GM12878 (cell line): ENCODE measurements around the gene CDRT15.

Source experiments
- CHD2 ChIP-seq: IDR thresholded peaks from 2 replicates; pipeline ENCODE4 v1.6.1; 2011; ENCODE audit warnings: low read depth, low read length, improper control_type of control experiment, borderline replicate concordance
- EZH2 ChIP-seq: IDR thresholded peaks from 2 replicates; pipeline ENCODE4 v1.6.1; 2012; ENCODE audit warnings: low read depth, mild to moderate bottlenecking, control low read depth, inconsistent platforms, low read length, borderline replicate concordance; ENCODE audit not compliant: control insufficient read depth
- FOXM1 ChIP-seq: IDR thresholded peaks from 2 replicates; pipeline ENCODE4 v1.6.1; 2012; ENCODE audit warnings: low read depth, mild to moderate bottlenecking, inconsistent platforms, low read length, moderate library complexity
- JUND ChIP-seq: IDR thresholded peaks from 2 replicates; pipeline ENCODE4 v1.6.1; 2012; ENCODE audit warnings: low read depth, mild to moderate bottlenecking, low read length, improper control_type of control experiment, moderate library complexity
- POLR2A ChIP-seq: IDR thresholded peaks from 2 replicates; pipeline ENCODE4 v1.6.1; 2011; ENCODE audit warnings: low read depth, mild to moderate bottlenecking, low read length
- RAD21 ChIP-seq: IDR thresholded peaks from 2 replicates; pipeline ENCODE4 v1.6.1; 2011; ENCODE audit warnings: mild to moderate bottlenecking, low read depth, low read length, moderate library complexity; ENCODE audit not compliant: insufficient read depth
- RAD51 ChIP-seq: fragments of 450-650 bp; IDR thresholded peaks from 2 replicates; pipeline ENCODE4 v1.6.1; 2016; ENCODE audit warnings: moderate library complexity, mild to moderate bottlenecking, inconsistent platforms
- ZNF274 ChIP-seq: IDR thresholded peaks from one replicate; pipeline ENCODE4 v1.8.0; 2011; ENCODE audit not compliant: insufficient read length, insufficient read depth
- TF ChIP-seq, protein P1 (sequence below), 3 experiments: IDR thresholded peaks in 2 of 3; conservative IDR thresholded peaks in 1 of 3; 2 replicates each; pipeline ENCODE4 v1.5.1; 2011; ENCODE audit warnings: low read depth in 3 of 3, low read length in 3 of 3, mild to moderate bottlenecking in 3 of 3, control low read depth in 2 of 3, moderate library complexity in 2 of 3, inconsistent platforms in 1 of 3, mixed read lengths in 1 of 3; ENCODE audit not compliant: control insufficient read depth in 2 of 3, insufficient read depth in 1 of 3; ENCODE audit errors: extremely low read depth in 1 of 3

DNA sequence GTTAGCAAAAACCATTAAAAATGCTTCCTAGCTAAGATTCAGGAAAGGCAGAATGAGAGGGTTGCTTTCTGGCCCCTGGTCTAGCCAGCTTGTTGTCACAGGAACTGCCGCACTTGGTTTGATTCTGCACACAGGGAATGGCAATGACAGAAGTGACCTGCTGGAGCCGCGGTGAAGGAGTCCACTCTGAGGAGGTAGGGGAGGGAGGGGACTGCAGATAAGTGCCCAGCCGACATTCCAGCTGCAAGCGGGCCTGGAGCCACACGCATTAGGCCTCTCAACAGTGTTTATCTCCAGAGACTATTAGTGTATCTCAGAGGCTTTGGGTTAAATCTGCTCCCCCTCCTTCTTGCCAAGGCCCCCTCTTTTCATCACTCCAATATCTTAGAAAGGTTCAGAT lies 38.6 kb downstream of the CDRT15 start:
- TF ChIP-seq RAD21 (no peak), POLR2A (no peak), FOXM1 (no peak), ZNF274 (no peak), JUND (no peak), CHD2 (no peak), RAD51 (no peak), EZH2 (no peak)
- TF ChIP-seq, protein P1, sequence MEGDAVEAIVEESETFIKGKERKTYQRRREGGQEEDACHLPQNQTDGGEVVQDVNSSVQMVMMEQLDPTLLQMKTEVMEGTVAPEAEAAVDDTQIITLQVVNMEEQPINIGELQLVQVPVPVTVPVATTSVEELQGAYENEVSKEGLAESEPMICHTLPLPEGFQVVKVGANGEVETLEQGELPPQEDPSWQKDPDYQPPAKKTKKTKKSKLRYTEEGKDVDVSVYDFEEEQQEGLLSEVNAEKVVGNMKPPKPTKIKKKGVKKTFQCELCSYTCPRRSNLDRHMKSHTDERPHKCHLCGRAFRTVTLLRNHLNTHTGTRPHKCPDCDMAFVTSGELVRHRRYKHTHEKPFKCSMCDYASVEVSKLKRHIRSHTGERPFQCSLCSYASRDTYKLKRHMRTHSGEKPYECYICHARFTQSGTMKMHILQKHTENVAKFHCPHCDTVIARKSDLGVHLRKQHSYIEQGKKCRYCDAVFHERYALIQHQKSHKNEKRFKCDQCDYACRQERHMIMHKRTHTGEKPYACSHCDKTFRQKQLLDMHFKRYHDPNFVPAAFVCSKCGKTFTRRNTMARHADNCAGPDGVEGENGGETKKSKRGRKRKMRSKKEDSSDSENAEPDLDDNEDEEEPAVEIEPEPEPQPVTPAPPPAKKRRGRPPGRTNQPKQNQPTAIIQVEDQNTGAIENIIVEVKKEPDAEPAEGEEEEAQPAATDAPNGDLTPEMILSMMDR (IDR thresholded peaks at IDR 0.05 in 2 of 3, conservative IDR thresholded peaks at IDR 0.05 in 1 of 3; ENCODE audit: control insufficient read depth in 2 of 3, extremely low read depth in 1 of 3, insufficient read depth in 1 of 3, low read depth in 3 of 3, low read length in 3 of 3): no peak
